Colonic mucosa (tissue), 4 donors: ENCODE data around the gene SLC5A2. TPM values are rescaled to one million over a fixed set of nuclear protein-coding genes. Genes with fewer than 3 reads are reported as not detected.
A peak's percentile ranks its signal among the peaks of the same experiment; 100 is the strongest.
"Not testable (repeated sequence)": the region's sequence is repeated elsewhere in the genome, so short reads cannot be mapped to it uniquely, and the experiment has no call there.

Source experiments
- DNase-seq: peaks from one replicate; pipeline ENCODE4 v3.0.0-alpha.2; 2020
- H3K27ac ChIP-seq: fragments of 200-600 bp; one replicate; pipeline ENCODE4 v1.8.0; 2021
- H3K27me3 ChIP-seq: fragments of 200-600 bp; one replicate; pipeline ENCODE4 v1.8.0; 2021
- H3K36me3 ChIP-seq: fragments of 200-600 bp; one replicate; pipeline ENCODE4 v1.8.0; 2021
- H3K4me1 ChIP-seq: fragments of 200-600 bp; one replicate; pipeline ENCODE4 v1.8.0; 2021; ENCODE audit warnings: mild to moderate bottlenecking
- H3K4me3 ChIP-seq: fragments of 200-600 bp; one replicate; pipeline ENCODE4 v1.8.0; 2021
- H3K9ac ChIP-seq, 2 donors: one replicate each; pipeline ENCODE4 v1.7.0; 2013; ENCODE audit warnings: control low read depth in 2 of 2, low read depth in 2 of 2, low read length in 2 of 2
- H3K9me3 ChIP-seq: fragments of 200-600 bp; one replicate; pipeline ENCODE4 v1.8.0; 2021
- CTCF ChIP-seq: fragments of 200-600 bp; IDR thresholded peaks from one replicate; pipeline ENCODE4 v1.8.0; 2022; ENCODE audit warnings: antibody characterized with exemption, mild to moderate bottlenecking
- intact Hi-C: fragments of 100-400 bp; cut with DNase I; formaldehyde crosslinking; loops from one replicate; pipeline ENCODE4 v1.14.1; 2022
- total RNA-seq, 2 donors: library from RNA; stranded (reverse); fragmentation: NEBNext Ultra II Directional in 1 of 2; extraction: Animal tissue kit (Norgen Biotek cat#: 25700) in 1 of 2; gene quantifications; one replicate each; pipeline ENCODE4 v1.2.1, GENCODE V29; 2021
- donor health status: healthy.
- donor health status: DM: no; HTN: no; CAD: no.
- donor health status: DM: no; HTN: no; CAD: no.

Gene SLC5A2
- total RNA-seq, 2 donors from 2014 or later = 0.20 to 0.21 TPM

- DNase-seq = no peak
- no peak overlapping the region for H3K4me3 ChIP-seq
- no peak overlapping the region for H3K9ac ChIP-seq
- H3K36me3 ChIP-seq = no peaks in the 10 kb centered on the region
- H3K9me3 ChIP-seq = no peaks in the 10 kb centered on the region
- peaks cover 7% of the 10 kb centered on the region for H3K27me3 ChIP-seq
- H3K27ac ChIP-seq = no peak overlapping the region
- no peaks in the 10 kb centered on the region for H3K4me1 ChIP-seq
- no peak for TF ChIP-seq CTCF
- intact Hi-C loops = no loop called here
Measured at GRCh38 chr16:31536804-31537361, 54.0 kb downstream of the SLC5A2 start.

- Histone ChIP-seq H3K27me3 (peaks cover 7% of the 10 kb centered on the region), H3K27ac (no peak overlapping the region), H3K36me3 (no peaks in the 10 kb centered on the region), H3K4me3 (peak overlapping the region; percentile 22), H3K9ac (no peak overlapping the region), H3K9me3 (no peaks in the 10 kb centered on the region), H3K4me1 (no peaks in the 10 kb centered on the region)
- no peak for TF ChIP-seq CTCF
- intact Hi-C loops = no loop called here
- no peak for DNase-seq
Measured at GRCh38 chr16:31537362-31538242, 54.7 kb downstream of the SLC5A2 start.

GRCh38 chr16:31538243-31538598, 55.3 kb downstream of the SLC5A2 start:
- DNase-seq, H3K9ac ChIP-seq, H3K27ac ChIP-seq, H3K4me1 ChIP-seq, intact Hi-C loops, H3K27me3 ChIP-seq, H3K9me3 ChIP-seq, H3K4me3 ChIP-seq, H3K36me3 ChIP-seq: not testable (repeated sequence)

- H3K4me3 ChIP-seq, H3K9me3 ChIP-seq, H3K27me3 ChIP-seq, H3K4me1 ChIP-seq, intact Hi-C loops, H3K27ac ChIP-seq, H3K9ac ChIP-seq, DNase-seq, H3K36me3 ChIP-seq: not testable (repeated sequence)
Measured at GRCh38 chr16:31539762-31540161, 56.8 kb downstream of the SLC5A2 start.

Other genes starting within 250 kb of the SLC5A2 start
- 1 to 10 TPM; 2.7 to 3.7 TPM for gene ITGAM, start 223.1 kb upstream of the SLC5A2 start, total RNA-seq
- gene ITGAX, start 127.9 kb upstream of the SLC5A2 start, total RNA-seq = 1 to 10 TPM; 1.4 to 5.9 TPM
- gene ITGAD, start 89.8 kb upstream of the SLC5A2 start, total RNA-seq = under 1 TPM in 1 of 2 donors, not detected in 1; 0.05 TPM
- not detected for gene COX6A2, start 54.8 kb upstream of the SLC5A2 start, total RNA-seq
- under 1 TPM; 0.17 to 0.45 TPM for gene ZNF843, start 40.3 kb upstream of the SLC5A2 start, total RNA-seq
- gene ARMC5, start 23.6 kb upstream of the SLC5A2 start, total RNA-seq = 10 to 100 TPM in 1 of 2 donors, 1 to 10 TPM in 1; 5.5 to 13.2 TPM
- 10 to 100 TPM; 10.9 to 34.2 TPM for gene TGFB1I1, start 11.0 kb upstream of the SLC5A2 start, total RNA-seq
- gene RUSF1, start 25.3 kb downstream of the SLC5A2 start, total RNA-seq = 10 to 100 TPM; 53.3 to 78.1 TPM
- not detected for gene AHSP, start 44.8 kb downstream of the SLC5A2 start, total RNA-seq